ENCODE results near the gene LPP. TPM values are rescaled to one million over a fixed set of nuclear protein-coding genes. Genes with fewer than 3 reads are reported as not detected.

LPP gene
- total RNA-seq, 4 donors from 2014 or later, result 141 to 248 (median 185) TPM

- TF ChIP-seq CTCF (IDR thresholded peaks at IDR 0.05; ENCODE audit: low read depth), result no peak
Measured at GRCh38 chr3:188160751-188161150, 6.8 kb downstream of the LPP start.

GRCh38 chr3:188164248-188164687 lies 10.3 kb downstream of the LPP start:
- no peak for TF ChIP-seq CTCF (IDR thresholded peaks at IDR 0.05; ENCODE audit: low read depth)

GRCh38 chr3:188165596-188165995 lies 11.6 kb downstream of the LPP start:
- TF ChIP-seq CTCF (IDR thresholded peaks at IDR 0.05; ENCODE audit: low read depth), result no peak

GRCh38 chr3:188166441-188166840 lies 12.5 kb downstream of the LPP start:
- TF ChIP-seq CTCF (IDR thresholded peaks at IDR 0.05; ENCODE audit: low read depth), result no peak

GRCh38 chr3:188168186-188168585 lies 14.2 kb downstream of the LPP start:
- TF ChIP-seq CTCF (IDR thresholded peaks at IDR 0.05; ENCODE audit: low read depth), result no peak

GRCh38 chr3:188168648-188169047 lies 14.7 kb downstream of the LPP start:
- no peak for TF ChIP-seq CTCF (IDR thresholded peaks at IDR 0.05; ENCODE audit: low read depth)

- TF ChIP-seq CTCF (IDR thresholded peaks at IDR 0.05; ENCODE audit: low read depth), result no peak
Measured at GRCh38 chr3:188169830-188170455, 16.0 kb downstream of the LPP start.
